Neural progenitor cell (in vitro differentiated cells): ENCODE results near the gene SFSWAP.

ENCODE experiments used
- EZH2 ChIP-seq: fragments of 200-600 bp; sonication (generic); IDR thresholded peaks from 2 replicates; pipeline ENCODE4 v1.6.1; 2017; ENCODE audit warnings: antibody characterized with exemption, mild to moderate bottlenecking, moderate library complexity
- TF ChIP-seq, protein P1 (sequence below): fragments of 200-600 bp; sonication (generic); IDR thresholded peaks from 2 replicates; pipeline ENCODE4 v1.5.1; 2017; ENCODE audit warnings: antibody characterized with exemption, mild to moderate bottlenecking

DNA sequence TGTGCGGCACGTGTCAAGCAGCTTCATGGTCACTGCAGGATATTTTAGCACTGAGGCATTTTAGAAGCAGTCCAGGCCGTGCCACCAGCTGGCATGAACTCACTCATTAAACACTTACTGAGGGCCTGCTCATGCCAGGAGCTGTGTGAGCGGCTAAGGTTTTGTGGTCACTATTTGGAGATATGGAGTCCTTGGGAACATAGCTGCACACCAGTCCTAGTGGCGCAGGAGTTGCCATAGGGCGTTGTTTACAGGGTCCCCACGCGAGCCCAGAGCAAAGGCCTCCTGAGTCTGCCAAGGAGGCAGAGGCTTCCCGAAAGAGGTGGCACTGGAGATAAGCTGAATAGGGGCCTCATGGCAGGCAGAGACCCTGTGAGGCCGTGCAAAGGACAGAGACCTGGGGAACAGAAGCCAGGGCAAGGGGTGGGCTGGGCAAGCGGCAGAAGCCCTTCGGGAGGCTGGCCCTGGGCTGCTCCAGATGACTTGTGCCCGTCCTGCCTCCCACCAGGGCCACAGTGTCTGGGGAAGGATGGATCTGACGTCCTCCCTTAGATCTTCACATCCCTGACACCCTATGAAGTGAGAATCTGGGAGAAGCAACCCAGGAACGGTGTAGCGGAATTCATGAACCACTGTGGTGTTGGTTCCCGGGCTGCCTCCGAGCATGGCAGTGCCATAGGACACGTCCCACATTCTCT, 38.9 kb downstream of the SFSWAP start:
- TF ChIP-seq, protein P1, sequence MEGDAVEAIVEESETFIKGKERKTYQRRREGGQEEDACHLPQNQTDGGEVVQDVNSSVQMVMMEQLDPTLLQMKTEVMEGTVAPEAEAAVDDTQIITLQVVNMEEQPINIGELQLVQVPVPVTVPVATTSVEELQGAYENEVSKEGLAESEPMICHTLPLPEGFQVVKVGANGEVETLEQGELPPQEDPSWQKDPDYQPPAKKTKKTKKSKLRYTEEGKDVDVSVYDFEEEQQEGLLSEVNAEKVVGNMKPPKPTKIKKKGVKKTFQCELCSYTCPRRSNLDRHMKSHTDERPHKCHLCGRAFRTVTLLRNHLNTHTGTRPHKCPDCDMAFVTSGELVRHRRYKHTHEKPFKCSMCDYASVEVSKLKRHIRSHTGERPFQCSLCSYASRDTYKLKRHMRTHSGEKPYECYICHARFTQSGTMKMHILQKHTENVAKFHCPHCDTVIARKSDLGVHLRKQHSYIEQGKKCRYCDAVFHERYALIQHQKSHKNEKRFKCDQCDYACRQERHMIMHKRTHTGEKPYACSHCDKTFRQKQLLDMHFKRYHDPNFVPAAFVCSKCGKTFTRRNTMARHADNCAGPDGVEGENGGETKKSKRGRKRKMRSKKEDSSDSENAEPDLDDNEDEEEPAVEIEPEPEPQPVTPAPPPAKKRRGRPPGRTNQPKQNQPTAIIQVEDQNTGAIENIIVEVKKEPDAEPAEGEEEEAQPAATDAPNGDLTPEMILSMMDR = no peak
- TF ChIP-seq EZH2 = no peak
